ENCODE measurements around the gene TUBGCP3. TPM values are rescaled to one million over a fixed set of nuclear protein-coding genes. Genes with fewer than 3 reads are reported as not detected.

TUBGCP3 gene
- total and polyA plus RNA-seq, 12 donors = 12.2 to 34.0 (median 21.5) TPM

DNA sequence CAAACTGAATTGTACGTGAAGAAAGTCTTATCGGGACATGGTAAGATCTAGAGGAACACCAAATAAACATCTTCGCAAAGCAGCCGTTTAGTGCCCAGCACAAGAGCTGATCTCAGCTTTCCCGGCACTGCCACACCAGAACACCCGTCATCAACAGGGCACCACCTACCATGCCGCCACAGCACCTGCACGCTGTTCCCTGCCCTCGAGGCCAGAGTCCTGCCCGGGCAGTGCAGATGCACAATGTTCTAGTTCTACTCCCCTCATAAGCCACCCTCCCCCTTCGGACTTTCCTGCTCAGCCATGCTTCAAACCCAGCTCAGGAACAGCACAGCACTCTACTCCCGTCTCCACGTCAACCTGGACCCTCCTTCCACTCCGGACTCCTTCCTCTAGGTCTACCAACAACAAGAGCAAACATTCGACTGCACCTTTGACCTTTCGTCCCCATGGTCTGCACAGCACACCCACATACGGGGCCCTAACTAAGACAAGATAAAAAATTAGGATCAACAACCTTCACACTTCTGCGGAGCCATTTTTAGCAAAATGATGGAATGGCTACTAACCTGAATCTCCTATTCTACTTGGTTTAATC is 25.1 kb downstream of the TUBGCP3 start:
- no peaks in the 10 kb centered on the region for H3K27me3 ChIP-seq
- no peaks in the 10 kb centered on the region for H3K9me3 ChIP-seq (replicated peaks in 1 of 3)
- no peak overlapping the region for H3K27ac ChIP-seq
- H3K4me1 ChIP-seq (replicated peaks in 1 of 2) = no peaks in the 10 kb centered on the region
- no peak for DNase-seq
- no peak for TF ChIP-seq POLR2A (IDR thresholded peaks at IDR 0.05)
- TF ChIP-seq, protein P1, sequence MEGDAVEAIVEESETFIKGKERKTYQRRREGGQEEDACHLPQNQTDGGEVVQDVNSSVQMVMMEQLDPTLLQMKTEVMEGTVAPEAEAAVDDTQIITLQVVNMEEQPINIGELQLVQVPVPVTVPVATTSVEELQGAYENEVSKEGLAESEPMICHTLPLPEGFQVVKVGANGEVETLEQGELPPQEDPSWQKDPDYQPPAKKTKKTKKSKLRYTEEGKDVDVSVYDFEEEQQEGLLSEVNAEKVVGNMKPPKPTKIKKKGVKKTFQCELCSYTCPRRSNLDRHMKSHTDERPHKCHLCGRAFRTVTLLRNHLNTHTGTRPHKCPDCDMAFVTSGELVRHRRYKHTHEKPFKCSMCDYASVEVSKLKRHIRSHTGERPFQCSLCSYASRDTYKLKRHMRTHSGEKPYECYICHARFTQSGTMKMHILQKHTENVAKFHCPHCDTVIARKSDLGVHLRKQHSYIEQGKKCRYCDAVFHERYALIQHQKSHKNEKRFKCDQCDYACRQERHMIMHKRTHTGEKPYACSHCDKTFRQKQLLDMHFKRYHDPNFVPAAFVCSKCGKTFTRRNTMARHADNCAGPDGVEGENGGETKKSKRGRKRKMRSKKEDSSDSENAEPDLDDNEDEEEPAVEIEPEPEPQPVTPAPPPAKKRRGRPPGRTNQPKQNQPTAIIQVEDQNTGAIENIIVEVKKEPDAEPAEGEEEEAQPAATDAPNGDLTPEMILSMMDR (IDR thresholded peaks at IDR 0.05) = no peak
- WGBS, 4 donors = 90 to 94% (median 94%) methylated on average over 18 of the region's 18 CpGs
- intact Hi-C loops (cut with DNase I) = no loop called here
- peaks cover 0 to 28% of the 10 kb centered on the region in 2 donors for H3K36me3 ChIP-seq (replicated peaks in 1 of 2)
- H3K4me3 ChIP-seq = no peak overlapping the region

DNA sequence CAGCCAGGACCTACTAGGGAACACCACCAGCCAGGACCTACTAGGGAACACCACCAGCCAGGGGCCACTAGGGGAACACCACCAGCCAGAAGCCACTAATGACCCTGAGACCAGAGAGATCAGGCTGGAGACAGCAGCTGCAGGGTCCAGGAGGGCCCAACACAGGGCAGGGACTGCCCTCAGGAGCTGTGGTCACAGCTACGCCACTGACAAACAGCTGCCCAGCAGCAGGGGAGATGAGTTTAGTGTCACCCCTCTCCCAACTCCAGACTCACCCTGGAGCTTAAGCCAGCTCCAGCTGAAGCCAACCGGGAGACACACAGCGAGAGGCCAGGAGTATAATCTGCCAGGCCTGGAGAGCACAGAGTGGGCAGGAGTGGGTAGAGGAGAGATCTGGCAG is 25.7 kb downstream of the TUBGCP3 start:
- no peak for DNase-seq
- Histone ChIP-seq H3K36me3 (replicated peaks in 1 of 2) (peaks cover 0 to 30% of the 10 kb centered on the region in 2 donors), H3K4me3 (no peak overlapping the region), H3K27me3 (no peaks in the 10 kb centered on the region), H3K27ac (no peak overlapping the region), H3K4me1 (replicated peaks in 1 of 2) (no peaks in the 10 kb centered on the region), H3K9me3 (replicated peaks in 1 of 3) (no peaks in the 10 kb centered on the region)
- WGBS, 4 donors = 95 to 100% (median 100%) methylated on average over 2 to 3 of the region's 3 CpGs; no CpG with 5 or more reads in 1 of the 4 donors
- no peak for TF ChIP-seq POLR2A (IDR thresholded peaks at IDR 0.05)
- TF ChIP-seq, protein P1 (IDR thresholded peaks at IDR 0.05) = no peak
- intact Hi-C loops (cut with DNase I) = no loop called here

DNA sequence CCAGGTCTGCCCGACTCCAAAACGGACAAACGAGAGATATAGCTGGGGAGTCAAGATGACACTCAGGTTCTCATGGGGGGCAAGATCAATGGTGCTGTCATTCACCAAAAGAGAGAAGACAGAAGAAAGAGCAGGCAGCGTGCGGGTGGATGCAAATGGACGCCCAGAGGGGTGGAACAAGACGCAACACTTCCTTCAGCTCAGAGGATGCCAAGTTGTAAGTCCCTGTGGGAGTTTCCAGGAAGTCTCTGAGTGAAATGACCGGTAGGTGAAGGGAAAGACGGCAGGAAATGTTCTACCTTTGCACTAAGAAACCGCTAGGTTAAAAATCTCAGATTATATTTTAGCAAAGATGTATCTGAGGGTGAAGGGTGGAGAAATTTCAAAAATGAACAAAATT is 26.5 kb downstream of the TUBGCP3 start:
- intact Hi-C loops (cut with DNase I) = no loop called here
- no peak for DNase-seq
- Histone ChIP-seq H3K27me3 (no peaks in the 10 kb centered on the region), H3K4me3 (no peak overlapping the region), H3K9me3 (replicated peaks in 1 of 3) (no peaks in the 10 kb centered on the region), H3K36me3 (replicated peaks in 1 of 2) (peaks cover 0 to 23% of the 10 kb centered on the region in 2 donors), H3K27ac (no peak overlapping the region), H3K4me1 (replicated peaks in 1 of 2) (no peaks in the 10 kb centered on the region)
- 79 to 86% (median 83%) methylated on average over 10 of the region's 10 CpGs for WGBS, 4 donors
- TF ChIP-seq POLR2A (IDR thresholded peaks at IDR 0.05) = no peak
- TF ChIP-seq, protein P1 (IDR thresholded peaks at IDR 0.05) = no peak

DNA sequence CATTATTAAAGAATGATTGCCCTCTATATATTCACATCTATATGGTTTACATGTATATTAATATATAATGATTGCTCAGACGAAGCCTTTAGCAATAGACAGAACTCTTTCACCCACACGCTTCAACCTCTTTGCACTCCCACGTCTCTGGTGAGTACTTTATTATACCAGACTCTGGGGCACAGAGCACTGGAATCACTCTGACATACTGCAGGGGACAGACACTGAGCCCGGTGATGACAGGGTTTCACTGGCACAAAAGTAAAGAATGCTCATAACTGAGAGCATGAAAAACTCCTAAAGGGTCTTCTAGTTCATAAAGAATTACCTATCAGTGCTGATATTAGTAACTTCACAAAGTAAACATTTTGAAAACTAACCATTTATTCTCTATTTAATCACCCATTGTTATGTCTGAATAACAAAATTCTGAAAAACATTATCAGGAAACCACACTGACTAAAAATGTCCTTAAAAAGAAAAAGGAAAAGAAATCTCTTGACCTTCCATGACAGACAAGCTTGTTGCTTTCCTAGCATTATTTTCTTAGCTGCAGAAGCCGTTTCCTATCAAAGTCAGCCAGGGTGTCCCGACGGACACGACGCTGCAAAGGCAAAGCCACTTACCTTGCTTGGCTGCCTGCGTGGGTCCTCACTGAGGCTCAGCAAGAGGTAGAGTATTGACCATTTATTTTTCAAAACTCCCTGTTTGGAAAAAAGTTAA is 29.1 kb downstream of the TUBGCP3 start:
- Histone ChIP-seq H3K4me3 (no peak overlapping the region), H3K36me3 (replicated peaks in 1 of 2) (peaks cover 0 to 39% of the 10 kb centered on the region in 2 donors), H3K27ac (no peak overlapping the region), H3K4me1 (replicated peaks in 1 of 2) (no peaks in the 10 kb centered on the region), H3K27me3 (no peaks in the 10 kb centered on the region), H3K9me3 (replicated peaks in 1 of 3) (no peaks in the 10 kb centered on the region)
- intact Hi-C loops (cut with DNase I) = no loop called here
- no peak for TF ChIP-seq POLR2A (IDR thresholded peaks at IDR 0.05)
- TF ChIP-seq, protein P1 (IDR thresholded peaks at IDR 0.05) = no peak
- no peak for DNase-seq
- WGBS, 4 donors = 73 to 80% (median 77%) methylated on average over 10 of the region's 10 CpGs
